Measurements from ENCODE around the gene EMC10.

DNA sequence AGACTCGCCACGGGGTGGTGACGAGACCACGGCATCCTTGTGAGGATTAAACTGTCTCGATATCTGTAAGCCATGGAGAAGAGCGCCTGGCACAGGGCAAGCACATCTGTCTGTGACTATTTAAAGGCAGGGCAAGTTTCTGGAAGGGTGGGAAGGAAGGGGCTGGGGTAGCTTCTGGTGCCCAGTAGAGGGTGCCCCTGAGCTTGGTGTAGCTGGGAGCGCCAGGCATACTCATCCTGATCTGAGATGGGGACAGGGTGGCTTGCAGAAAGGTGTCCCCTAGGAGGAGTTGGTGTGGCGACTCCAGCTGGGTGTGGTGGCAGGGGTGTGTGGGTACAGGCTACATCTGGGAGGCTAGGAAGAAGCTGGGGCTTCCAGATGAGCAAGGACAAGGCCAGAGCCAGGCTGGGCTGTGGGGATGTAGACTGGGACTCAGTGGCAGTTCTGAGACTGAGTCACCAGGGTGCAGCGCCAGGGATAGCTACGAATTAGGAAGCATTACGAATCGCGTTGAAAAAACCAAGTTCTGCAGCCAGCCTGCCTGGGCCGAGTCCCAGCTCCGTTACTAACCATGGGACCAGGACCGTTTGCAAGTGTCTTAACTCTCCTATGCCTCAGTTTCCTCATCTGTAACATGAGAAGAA lies 60.5 kb downstream of the EMC10 start:
- TF ChIP-seq EP300 (IDR thresholded peaks at IDR 0.05), result no peak
- TF ChIP-seq POLR2AphosphoS5 (IDR thresholded peaks at IDR 0.05), result no peak

Data from suprapubic skin (tissue), 4 donors.